Measurements from ENCODE around the gene EPHA2.

DNA sequence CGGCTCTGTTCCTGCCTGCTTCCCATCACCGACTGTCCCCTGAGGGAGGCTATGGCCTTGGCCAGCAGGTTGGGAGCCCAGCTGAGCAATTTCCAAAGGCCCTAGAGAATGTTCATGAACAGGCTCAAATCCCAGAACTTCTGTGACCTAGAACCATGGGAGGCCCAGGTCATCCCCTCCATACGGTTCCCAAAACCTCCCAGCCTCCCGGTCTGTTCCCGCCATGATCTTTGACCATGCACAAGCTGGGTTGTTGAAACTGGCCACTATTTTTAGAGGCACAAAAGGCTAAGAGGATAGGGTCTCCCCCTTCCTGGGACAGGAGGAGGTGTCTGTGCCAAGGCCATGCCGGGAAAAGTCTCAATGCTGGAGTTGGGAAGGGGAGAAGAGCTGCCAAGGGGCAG, 27.5 kb downstream of the EPHA2 start:
- TF ChIP-seq EZH2 (IDR thresholded peaks at IDR 0.05; ENCODE audit: borderline replicate concordance, low read depth, low read length, poor library complexity, severe bottlenecking), result no peak
- TF ChIP-seq, protein P1, sequence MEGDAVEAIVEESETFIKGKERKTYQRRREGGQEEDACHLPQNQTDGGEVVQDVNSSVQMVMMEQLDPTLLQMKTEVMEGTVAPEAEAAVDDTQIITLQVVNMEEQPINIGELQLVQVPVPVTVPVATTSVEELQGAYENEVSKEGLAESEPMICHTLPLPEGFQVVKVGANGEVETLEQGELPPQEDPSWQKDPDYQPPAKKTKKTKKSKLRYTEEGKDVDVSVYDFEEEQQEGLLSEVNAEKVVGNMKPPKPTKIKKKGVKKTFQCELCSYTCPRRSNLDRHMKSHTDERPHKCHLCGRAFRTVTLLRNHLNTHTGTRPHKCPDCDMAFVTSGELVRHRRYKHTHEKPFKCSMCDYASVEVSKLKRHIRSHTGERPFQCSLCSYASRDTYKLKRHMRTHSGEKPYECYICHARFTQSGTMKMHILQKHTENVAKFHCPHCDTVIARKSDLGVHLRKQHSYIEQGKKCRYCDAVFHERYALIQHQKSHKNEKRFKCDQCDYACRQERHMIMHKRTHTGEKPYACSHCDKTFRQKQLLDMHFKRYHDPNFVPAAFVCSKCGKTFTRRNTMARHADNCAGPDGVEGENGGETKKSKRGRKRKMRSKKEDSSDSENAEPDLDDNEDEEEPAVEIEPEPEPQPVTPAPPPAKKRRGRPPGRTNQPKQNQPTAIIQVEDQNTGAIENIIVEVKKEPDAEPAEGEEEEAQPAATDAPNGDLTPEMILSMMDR (conservative IDR thresholded peaks at IDR 0.05; ENCODE audit: low read depth, low read length), result no peak
